A549 (cell line): ENCODE results near the gene RAPH1. TPM values are rescaled to one million over a fixed set of nuclear protein-coding genes. Genes with fewer than 3 reads are reported as not detected.

Experiments
- ATAC-seq, 2 experiments: fragments of 200-7000 bp in 1 of 2; fragments of >200 bp in 1 of 2; cut with Nextera tagmentation in 1 of 2; cut with Tn5 transposase in 1 of 2; 3 replicates each; pipeline versions ENCODE4 v1.8.0 to v1.9.1; 2018 to 2020; ENCODE audit warnings: mild to moderate bottlenecking in 1 of 2, moderate library complexity in 1 of 2
- CTCF ChIA-PET: fragments of 300-600 bp; sonication (Branson Sonifier 250); formaldehyde crosslinking; extraction: SDS; loops from one replicate; lab custom pipeline; 2021; ENCODE audit warnings: antibody characterized with exemption, inconsistent platforms; lab: Yijun Ruan, JAX
- POLR2A ChIA-PET: fragments of 350-600 bp; formaldehyde crosslinking; extraction: SDS; loops from one replicate; lab custom pipeline; 2021; ENCODE audit warnings: antibody characterized with exemption, inconsistent platforms; lab: Yijun Ruan, JAX
- DNase-seq, 2 experiments: peaks; one replicate each; pipeline versions ENCODE4 v3.0.0 to v3.0.0-alpha.2; 2011 to 2016; ENCODE audit warnings: low read depth in 1 of 2, low spot score in 1 of 2
- FAIRE-seq: peaks from 2 replicates; lab custom pipeline; 2011; peaks lifted over from hg19 to GRCh38; lab: Jason Lieb, UNC
- H3K27ac ChIP-seq, 2 experiments: fragments of >200 bp; sonication (Bioruptor Twin); formaldehyde crosslinking; 3 replicates each; pipeline ENCODE4 v1.5.1; 2016 to 2017
- H3K4me1 ChIP-seq: fragments of >200 bp; sonication (Bioruptor Twin); formaldehyde crosslinking; 3 replicates; pipeline ENCODE4 v1.6.1; 2016
- H3K4me2 ChIP-seq: fragments of >200 bp; sonication (Bioruptor Twin); formaldehyde crosslinking; 3 replicates; pipeline ENCODE4 v1.6.1; 2016
- H3K4me3 ChIP-seq: fragments of >200 bp; sonication (Bioruptor Twin); formaldehyde crosslinking; 3 replicates; pipeline ENCODE4 v1.5.1; 2016
- H3K9me3 ChIP-seq: fragments of >200 bp; sonication (Bioruptor Twin); formaldehyde crosslinking; 3 replicates; pipeline ENCODE4 v1.6.1; 2016
- ATOH8 ChIP-seq: fragments of 250-450 bp; sonication (Bioruptor Pico); IDR thresholded peaks from 2 replicates; pipeline ENCODE4 v1.5.0; 2020; ENCODE audit warnings: low read depth, mild to moderate bottlenecking, moderate library complexity
- CEBPB ChIP-seq, 2 experiments: fragments of >200 bp in 1 of 2; sonication (Bioruptor Twin) in 1 of 2; formaldehyde crosslinking in 1 of 2; IDR thresholded peaks; 2 replicates each; pipeline ENCODE4 v1.6.1; 2012 to 2016
- CHD2 ChIP-seq: fragments of 150-350 bp; IDR thresholded peaks from 2 replicates; pipeline ENCODE4 v1.6.1; 2014; ENCODE audit warnings: low read length; ENCODE audit not compliant: partially characterized antibody
- CHD4 ChIP-seq: fragments of 200-600 bp; sonication (generic); IDR thresholded peaks from 2 replicates; pipeline ENCODE4 v1.6.1; 2016; ENCODE audit warnings: antibody characterized with exemption, mild to moderate bottlenecking, borderline replicate concordance
- CTCF ChIP-seq: fragments of >200 bp; sonication (Bioruptor Twin); formaldehyde crosslinking; IDR thresholded peaks from 3 replicates; pipeline ENCODE4 v1.5.1; 2016
- E2F6 ChIP-seq: IDR thresholded peaks from 2 replicates; pipeline ENCODE4 v1.6.1; 2012; ENCODE audit warnings: low read depth, borderline replicate concordance
- EHF ChIP-seq: fragments of 250-450 bp; sonication (Bioruptor Pico); IDR thresholded peaks from 2 replicates; pipeline ENCODE4 v1.5.0; 2020; ENCODE audit warnings: mild to moderate bottlenecking
- EHMT2 ChIP-seq: fragments of 200-600 bp; sonication (generic); IDR thresholded peaks from 2 replicates; pipeline ENCODE4 v1.6.1; 2016; ENCODE audit warnings: antibody characterized with exemption, low read depth, mild to moderate bottlenecking, moderate library complexity
- ELK1 ChIP-seq: fragments of 150-350 bp; IDR thresholded peaks from 2 replicates; pipeline ENCODE4 v1.6.1; 2014; ENCODE audit warnings: low read depth, mild to moderate bottlenecking, low read length
- ESRRA ChIP-seq: fragments of 150-350 bp; IDR thresholded peaks from 2 replicates; pipeline ENCODE4 v1.6.1; 2014; ENCODE audit warnings: mild to moderate bottlenecking, low read length, borderline replicate concordance
- FOSB ChIP-seq: fragments of 250-450 bp; sonication (Bioruptor Pico); IDR thresholded peaks from 2 replicates; pipeline ENCODE4 v1.5.0; 2020; ENCODE audit warnings: mild to moderate bottlenecking, moderate library complexity
- FOSL2 ChIP-seq, 2 experiments: fragments of 450-650 bp in 1 of 2; fragments of >200 bp in 1 of 2; sonication (Bioruptor Twin) in 1 of 2; formaldehyde crosslinking; IDR thresholded peaks; 2 replicates each; pipeline versions ENCODE4 v1.5.0 to v1.6.1; 2016 to 2020; ENCODE audit warnings: mild to moderate bottlenecking in 1 of 2, moderate library complexity in 1 of 2
- FOXS1 ChIP-seq: fragments of 250-450 bp; sonication (Bioruptor Pico); IDR thresholded peaks from 2 replicates; pipeline ENCODE4 v1.5.0; 2020; ENCODE audit warnings: mild to moderate bottlenecking, moderate library complexity
- HES2 ChIP-seq: fragments of >200 bp; sonication (Bioruptor Twin); formaldehyde crosslinking; IDR thresholded peaks from 2 replicates; pipeline ENCODE4 v1.6.1; 2016
- HOXA7 ChIP-seq: fragments of 250-450 bp; sonication (Bioruptor Pico); IDR thresholded peaks from 2 replicates; pipeline ENCODE4 v1.5.0; 2020; ENCODE audit warnings: mild to moderate bottlenecking, moderate library complexity
- KDM5A ChIP-seq: fragments of 200-600 bp; sonication (generic); IDR thresholded peaks from 2 replicates; pipeline ENCODE4 v1.6.1; 2016; ENCODE audit warnings: antibody characterized with exemption, mild to moderate bottlenecking
- MAX ChIP-seq: IDR thresholded peaks from 2 replicates; pipeline ENCODE4 v1.6.1; 2012
- MAZ ChIP-seq: fragments of 150-350 bp; IDR thresholded peaks from 2 replicates; pipeline ENCODE4 v1.6.1; 2014; ENCODE audit warnings: antibody characterized with exemption, low read depth, low read length, borderline replicate concordance
- NR3C1 ChIP-seq: fragments of >200 bp; sonication (Bioruptor Twin); formaldehyde crosslinking; IDR thresholded peaks from 3 replicates; pipeline ENCODE4 v1.6.1; 2017
- PBX3 ChIP-seq: IDR thresholded peaks from 2 replicates; pipeline ENCODE4 v1.6.1; 2012
- POLR2A ChIP-seq: IDR thresholded peaks from 2 replicates; pipeline ENCODE4 v1.6.1; 2012; ENCODE audit warnings: mild to moderate bottlenecking, low read length
- RAD21 ChIP-seq, 2 experiments: fragments of >200 bp in 1 of 2; sonication (Bioruptor Twin) in 1 of 2; formaldehyde crosslinking in 1 of 2; IDR thresholded peaks in 1 of 2; conservative IDR thresholded peaks in 1 of 2; 2 replicates in 1 of 2; 3 replicates in 1 of 2; pipeline ENCODE4 v1.6.1; 2012 to 2018; ENCODE audit warnings: inconsistent platforms in 1 of 2
- RCOR1 ChIP-seq: fragments of 150-350 bp; IDR thresholded peaks from 2 replicates; pipeline ENCODE4 v1.6.1; 2014; ENCODE audit warnings: antibody characterized with exemption, low read length, low read depth
- SREBF2 ChIP-seq: fragments of 450-650 bp; IDR thresholded peaks from 2 replicates; pipeline ENCODE4 v1.6.1; 2014; ENCODE audit warnings: mild to moderate bottlenecking, moderate library complexity
- USF2 ChIP-seq: fragments of 450-650 bp; IDR thresholded peaks from 2 replicates; pipeline ENCODE4 v1.6.1; 2014; ENCODE audit warnings: antibody characterized with exemption
- ZC3H11A ChIP-seq: fragments of 450-650 bp; IDR thresholded peaks from 2 replicates; pipeline ENCODE4 v1.6.1; 2014; ENCODE audit warnings: antibody characterized with exemption, mild to moderate bottlenecking
- ZSCAN20 ChIP-seq: fragments of 250-450 bp; sonication (Bioruptor Pico); IDR thresholded peaks from 2 replicates; pipeline ENCODE4 v1.8.0; 2022; ENCODE audit warnings: mild to moderate bottlenecking, moderate library complexity
- WGBS: methylation state at CpG from one replicate; pipeline ENCODE4 v1.1.6; 2017; ENCODE audit errors: missing lambda C conversion rate; 5-methylcytosine and 5-hydroxymethylcytosine counted together
- polyA plus RNA-seq, 4 experiments: library from polyadenylated mRNA; depleted of rRNA in 3 of 4; stranded (reverse); fragments of >200 nt; fragmentation: RNase III in 1 of 4; extraction: RNeasy Plus Mini Kit Qiagen cat#74134 plus additional on column Dnase treatment in 1 of 4; gene quantifications; 2 replicates in 3 of 4; 3 replicates in 1 of 4; pipeline ENCODE4 v1.2.3, GENCODE V29; 2011 to 2017

Gene RAPH1
- polyA plus RNA-seq, 2 of the 4 experiments (the other 2 are of a cell fraction), result 6.3 to 7.3 TPM

GRCh38 chr2:203566161-203566560, 31.1 kb upstream of the RAPH1 start:
- H3K4me2 ChIP-seq, result no peak overlapping the region
- TF ChIP-seq ZSCAN20 (no peak), CHD2 (no peak), POLR2A (no peak), HES2 (no peak), FOSL2 (IDR thresholded peaks at IDR 0.05) (no peak), FOSL2 (CRISPR knock-in tag; IDR thresholded peaks at IDR 0.05) (no peak), EHF (CRISPR knock-in tag) (no peak), NR3C1 (no peak), ATOH8 (CRISPR knock-in tag) (no peak), CHD4 (no peak), E2F6 (no peak), FOXS1 (CRISPR knock-in tag) (no peak), RCOR1 (no peak), ZC3H11A (no peak)
- H3K4me1 ChIP-seq, result no peaks in the 10 kb centered on the region
- no peaks in the 10 kb centered on the region for H3K9me3 ChIP-seq
- no peak for DNase-seq
- no peak overlapping the region for H3K4me3 ChIP-seq
- WGBS, result 73% methylated on average over 4 of the region's 4 CpGs
- no peak for FAIRE-seq
- H3K27ac ChIP-seq, result no peak overlapping the region
- ChIA-PET CTCF (no interaction called here), POLR2A (no interaction called here)
- ATAC-seq, result no peak

GRCh38 chr2:203565076-203565475, 30.0 kb upstream of the RAPH1 start:
- Histone ChIP-seq H3K4me3 (no peak overlapping the region), H3K4me1 (no peaks in the 10 kb centered on the region), H3K27ac (no peak overlapping the region), H3K4me2 (no peak overlapping the region), H3K9me3 (no peaks in the 10 kb centered on the region)
- ChIA-PET POLR2A (no interaction called here), CTCF (no interaction called here)
- FAIRE-seq (no peak), ATAC-seq (no peak), DNase-seq (no peak)
- TF ChIP-seq PBX3 (no peak), CEBPB (IDR thresholded peaks at IDR 0.05) (no peak), USF2 (no peak), RAD21 (conservative IDR thresholded peaks at IDR 0.05 in 1 of 2, IDR thresholded peaks at IDR 0.05 in 1 of 2) (no peak), EHMT2 (no peak), KDM5A (no peak), ZSCAN20 (no peak), CTCF (no peak), HOXA7 (CRISPR knock-in tag) (no peak), ELK1 (no peak), ZC3H11A (no peak), FOSB (CRISPR knock-in tag) (no peak), SREBF2 (no peak), ESRRA (no peak), MAX (no peak), HES2 (no peak), MAZ (no peak)
- TF ChIP-seq, all 56 proteins: peak for 0
